Stimulated activated CD4-positive, alpha-beta T cell treated with anti-CD3 and anti-CD28 coated beads, TNF-alpha, amount 100 ng/mL, for 4 hours (primary cell): ENCODE results near the gene PLEKHH1.

Experiments used
- DNase-seq, 3 experiments: peaks; one replicate each; pipeline ENCODE4 v3.0.0-alpha.2; 2020; ENCODE audit warnings: low read depth in 3 of 3

The PLEKHH1 gene

DNA sequence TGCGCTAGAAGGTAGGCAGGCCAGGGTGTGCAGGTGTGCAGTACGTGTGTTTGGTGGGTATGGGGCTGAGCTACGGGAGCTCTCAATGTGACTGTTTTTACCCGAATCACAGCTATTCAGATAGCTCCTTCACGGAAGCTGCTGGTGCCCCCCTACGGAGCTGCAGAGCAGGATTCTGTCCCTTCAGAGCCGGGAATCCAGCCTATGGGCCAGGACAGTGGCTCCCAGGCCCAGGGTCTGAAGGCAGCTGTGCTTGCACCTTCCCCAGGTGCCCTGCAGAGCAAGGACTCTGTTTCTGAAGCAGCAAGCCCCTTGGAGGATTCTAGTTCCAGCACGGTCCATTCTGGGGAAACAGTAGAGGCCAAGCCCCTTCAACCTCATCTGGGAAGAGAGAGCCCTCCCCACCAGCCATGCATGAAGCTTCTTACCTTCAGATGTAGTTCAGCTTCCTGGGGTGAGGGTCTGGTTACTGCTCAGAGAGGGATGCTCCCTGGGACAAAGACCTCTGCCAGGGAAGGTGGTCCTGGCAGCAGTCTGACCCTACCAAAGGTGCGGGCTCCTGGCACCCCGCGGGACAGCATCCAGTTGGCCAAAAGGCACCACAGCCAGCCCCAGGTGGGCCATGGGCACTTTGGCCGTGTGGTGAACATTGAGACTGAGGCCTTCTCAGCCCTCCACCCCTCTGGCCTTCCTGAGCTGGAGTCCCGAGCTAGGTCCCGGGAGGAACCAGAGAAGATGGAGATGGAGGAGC is 29.1 kb downstream of the PLEKHH1 start:
- DNase-seq, result no peak

DNA sequence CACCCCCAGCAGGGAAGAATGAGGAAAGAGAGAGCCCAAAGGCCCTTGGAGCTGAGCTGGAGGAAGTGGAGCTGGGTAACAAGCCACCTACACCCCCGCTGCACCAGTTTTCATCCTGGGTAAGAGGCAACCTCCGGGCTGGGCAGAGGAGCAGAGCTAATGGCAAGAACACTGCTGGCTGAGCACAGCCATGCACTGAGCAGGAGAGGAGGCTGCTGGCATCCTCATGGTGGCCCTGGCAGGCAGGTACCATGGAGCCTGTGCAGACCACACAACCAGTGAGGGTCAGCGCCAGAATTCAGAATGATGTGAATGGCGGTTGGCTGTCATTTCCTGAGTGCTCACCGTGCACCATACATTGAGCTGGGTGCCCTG is 29.7 kb downstream of the PLEKHH1 start:
- DNase-seq, result no peak

DNA sequence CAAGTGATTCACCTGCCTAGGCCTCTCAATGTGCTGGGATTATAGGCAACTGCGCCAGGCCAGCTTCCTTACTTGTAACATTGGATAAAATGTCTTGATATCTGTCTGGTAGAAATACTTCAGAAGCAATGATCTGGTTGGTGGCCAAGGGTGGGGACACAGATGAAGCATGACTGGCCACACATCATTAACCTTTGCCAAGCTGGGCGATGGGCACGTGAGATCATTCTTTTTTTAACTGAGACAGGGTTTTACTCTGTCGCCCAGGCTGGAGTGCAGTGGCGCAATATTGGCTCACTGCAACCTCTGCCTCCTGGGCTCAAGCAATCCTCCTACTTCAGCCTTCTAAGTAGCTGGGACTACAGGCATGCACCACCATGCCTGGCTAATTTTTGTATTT is 31.1 kb downstream of the PLEKHH1 start:
- no peak for DNase-seq

DNA sequence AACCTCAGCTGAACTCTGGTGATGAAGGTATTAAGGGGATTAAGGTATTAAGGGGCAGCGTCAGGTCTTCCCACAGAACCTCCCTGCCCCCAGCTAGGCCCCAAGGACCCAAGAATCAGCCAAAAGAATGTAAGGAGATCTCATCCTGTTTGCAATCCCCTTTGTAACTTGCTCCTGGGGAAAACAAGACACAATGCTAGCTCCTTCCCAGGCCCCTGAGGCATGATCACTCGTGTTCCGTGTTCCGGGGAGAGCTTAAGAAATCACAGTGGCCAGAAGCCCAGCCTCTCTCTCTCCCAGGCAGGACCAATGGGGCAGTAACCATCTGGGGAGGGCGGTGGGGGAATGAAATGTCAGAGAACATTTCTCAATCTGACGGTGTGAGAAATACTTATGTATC is 33.8 kb downstream of the PLEKHH1 start:
- no peak for DNase-seq

DNA sequence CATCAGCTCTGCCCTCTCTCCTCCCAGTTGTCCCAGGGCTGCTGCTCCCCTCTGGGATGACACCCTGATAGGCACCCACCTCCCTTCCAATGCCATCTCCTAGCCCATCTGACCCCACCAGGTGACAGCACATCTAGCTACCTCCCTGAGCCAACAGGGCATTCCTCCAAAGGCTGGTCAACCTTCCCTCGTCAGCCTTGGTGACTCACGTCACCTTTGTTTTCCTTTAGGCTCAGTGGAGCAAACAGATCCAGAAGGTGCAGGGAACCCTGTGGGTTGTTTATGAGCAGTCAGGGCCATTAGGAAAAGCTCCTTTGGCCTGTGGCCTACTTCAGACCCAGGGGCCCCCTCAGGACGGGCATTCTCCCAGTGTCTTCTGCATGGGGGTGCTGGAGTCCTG is 34.6 kb downstream of the PLEKHH1 start:
- DNase-seq, result no peak

DNA sequence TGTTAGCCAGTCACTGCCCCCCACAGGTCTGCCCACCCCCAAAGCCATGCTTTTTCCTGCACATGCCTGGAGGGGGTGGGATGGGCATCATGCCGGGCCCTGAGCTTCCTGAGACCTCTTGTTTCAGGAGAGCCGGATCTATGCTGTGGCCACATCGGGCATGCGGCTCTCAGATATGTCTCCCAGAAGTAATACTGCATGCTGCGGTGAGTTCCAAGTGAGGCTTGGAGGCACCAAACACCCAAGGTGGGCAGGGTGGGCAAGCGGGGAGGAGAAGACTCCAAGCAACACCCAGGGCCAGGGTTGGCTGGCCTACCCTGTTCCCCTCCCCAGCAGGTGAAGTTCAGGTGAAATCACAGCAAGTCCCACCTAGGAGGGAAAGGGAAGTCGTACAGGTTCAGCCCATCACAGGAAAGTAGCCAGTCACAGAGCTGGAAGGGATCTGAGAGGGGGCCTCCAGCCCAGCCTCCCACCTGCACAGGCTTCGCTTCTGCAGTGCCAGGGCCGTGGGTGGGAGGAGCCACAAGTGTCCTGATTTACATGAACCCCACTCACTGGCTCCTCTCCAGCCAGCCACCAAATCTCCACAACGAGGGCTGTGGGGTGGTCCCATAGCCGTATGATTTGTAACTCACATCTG is 36.0 kb downstream of the PLEKHH1 start:
- no peak for DNase-seq

DNA sequence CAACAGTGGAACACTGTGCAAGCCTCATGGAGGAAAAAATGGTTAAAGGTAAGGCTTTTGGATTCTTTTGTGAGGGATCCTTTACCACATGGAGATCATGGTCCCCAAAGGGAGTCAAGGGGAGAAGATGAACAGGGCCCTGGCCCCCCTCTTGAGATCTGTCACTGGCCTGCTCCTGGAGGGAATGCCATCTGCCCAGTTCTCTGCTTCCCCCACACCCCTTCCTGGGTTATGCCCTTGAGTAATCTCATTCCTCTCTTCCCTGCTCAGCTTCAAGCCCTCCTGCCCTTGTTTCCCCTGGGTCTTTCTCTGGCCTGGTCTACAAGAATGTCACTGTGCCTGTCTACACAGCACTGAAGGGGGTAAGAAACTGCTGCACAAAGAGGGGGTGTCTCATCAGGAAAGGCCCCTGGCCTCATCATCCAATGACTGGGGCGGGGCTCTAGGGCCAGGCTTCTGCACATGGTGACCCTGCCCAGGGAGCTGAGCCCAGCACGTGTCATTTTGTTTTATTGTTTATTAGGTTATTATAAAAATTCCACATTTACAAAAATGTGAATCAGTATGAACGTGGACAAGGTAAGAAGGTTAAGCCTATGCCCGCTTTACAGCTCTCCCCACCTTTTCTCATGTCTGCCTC is 36.7 kb downstream of the PLEKHH1 start:
- DNase-seq, result no peak

DNA sequence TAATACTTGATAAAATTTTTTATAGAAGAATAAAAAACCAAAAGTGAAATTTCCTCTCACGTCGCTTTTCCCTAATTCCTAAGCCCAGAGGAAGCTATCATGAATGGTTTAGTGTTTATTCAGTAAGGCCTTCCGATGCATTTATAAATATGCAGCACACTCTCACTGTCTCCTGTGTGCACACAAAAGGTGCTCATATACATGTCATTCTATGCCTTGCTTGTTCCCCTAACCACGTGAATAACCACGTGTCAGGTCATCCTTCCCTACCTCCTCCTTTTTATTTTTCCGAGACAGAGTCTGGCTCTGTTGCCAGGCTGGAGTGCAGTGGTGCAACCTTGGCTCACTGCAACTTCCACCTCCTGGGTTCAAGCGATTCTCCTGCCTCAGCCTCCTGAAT is 37.4 kb downstream of the PLEKHH1 start:
- no peak for DNase-seq

DNA sequence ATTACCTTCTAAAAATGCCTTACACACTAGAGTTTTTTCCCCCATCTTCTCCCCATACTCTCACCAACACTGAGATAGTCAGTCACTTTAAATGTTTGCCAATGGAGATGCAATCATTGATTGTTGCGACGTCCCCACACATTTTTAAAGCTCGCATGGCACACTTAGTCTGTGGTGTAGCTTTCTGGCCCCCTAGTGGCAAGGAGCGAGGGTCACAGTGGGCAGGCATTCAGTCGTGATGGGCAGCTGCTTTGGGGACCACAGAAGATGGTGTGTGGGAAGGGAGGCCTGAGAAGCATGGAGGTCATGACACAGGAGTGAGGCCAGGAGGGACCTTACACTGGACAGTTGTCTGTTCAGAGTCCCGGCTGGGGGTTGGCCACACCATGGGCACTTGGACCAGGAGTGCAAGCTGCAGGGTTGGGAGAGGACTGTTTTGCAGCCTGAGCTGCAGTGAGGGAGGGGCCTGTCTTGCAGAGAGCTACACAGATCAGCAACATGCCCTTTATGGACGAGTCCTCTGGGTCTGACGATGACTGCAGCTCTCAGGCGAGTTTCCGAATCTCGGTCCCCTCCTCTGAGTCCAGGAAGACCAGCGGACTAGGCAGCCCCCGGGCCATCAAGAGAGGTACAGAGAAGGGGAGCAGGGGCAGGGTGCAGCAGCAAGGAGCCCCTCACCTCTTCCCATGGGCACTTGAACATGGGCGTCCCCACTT is 38.3 kb downstream of the PLEKHH1 start:
- peak; percentile 31 to 48 (median 41) for DNase-seq

DNA sequence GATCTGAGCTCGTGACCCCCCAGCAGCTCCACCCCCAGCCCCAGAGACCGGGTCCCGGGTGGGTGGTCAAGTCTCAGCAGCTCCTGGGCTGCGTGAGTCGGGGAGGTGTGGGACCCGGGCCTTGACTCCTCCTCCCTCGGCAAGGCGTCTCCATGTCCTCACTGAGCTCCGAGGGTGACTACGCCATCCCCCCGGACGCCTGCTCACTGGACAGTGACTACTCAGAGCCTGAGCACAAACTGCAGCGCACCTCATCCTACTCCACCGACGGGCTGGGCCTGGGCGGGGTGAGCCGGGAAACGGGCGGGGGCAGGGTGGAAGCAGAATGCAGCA is 38.9 kb downstream of the PLEKHH1 start:
- no peak for DNase-seq

DNA sequence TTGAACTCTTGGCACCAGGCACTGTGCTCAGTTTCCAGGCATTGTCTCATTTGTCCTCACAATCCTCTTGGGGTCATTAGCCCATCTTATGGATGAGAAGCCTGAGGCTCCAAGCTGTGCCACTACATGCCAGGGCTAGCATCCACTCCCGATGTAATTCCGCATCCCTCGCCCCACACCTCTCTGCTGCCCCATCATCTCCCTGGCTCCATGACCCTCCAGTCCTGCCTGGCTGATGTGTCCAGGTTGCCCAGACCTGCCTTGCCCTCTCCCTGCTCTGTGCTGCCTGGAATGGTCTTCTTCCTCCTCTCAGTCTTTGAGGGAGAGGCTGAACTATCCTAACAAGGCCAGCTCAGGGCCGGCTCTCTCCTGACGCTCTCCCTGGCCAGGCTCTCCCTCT is 39.5 kb downstream of the PLEKHH1 start:
- DNase-seq, result no peak

DNA sequence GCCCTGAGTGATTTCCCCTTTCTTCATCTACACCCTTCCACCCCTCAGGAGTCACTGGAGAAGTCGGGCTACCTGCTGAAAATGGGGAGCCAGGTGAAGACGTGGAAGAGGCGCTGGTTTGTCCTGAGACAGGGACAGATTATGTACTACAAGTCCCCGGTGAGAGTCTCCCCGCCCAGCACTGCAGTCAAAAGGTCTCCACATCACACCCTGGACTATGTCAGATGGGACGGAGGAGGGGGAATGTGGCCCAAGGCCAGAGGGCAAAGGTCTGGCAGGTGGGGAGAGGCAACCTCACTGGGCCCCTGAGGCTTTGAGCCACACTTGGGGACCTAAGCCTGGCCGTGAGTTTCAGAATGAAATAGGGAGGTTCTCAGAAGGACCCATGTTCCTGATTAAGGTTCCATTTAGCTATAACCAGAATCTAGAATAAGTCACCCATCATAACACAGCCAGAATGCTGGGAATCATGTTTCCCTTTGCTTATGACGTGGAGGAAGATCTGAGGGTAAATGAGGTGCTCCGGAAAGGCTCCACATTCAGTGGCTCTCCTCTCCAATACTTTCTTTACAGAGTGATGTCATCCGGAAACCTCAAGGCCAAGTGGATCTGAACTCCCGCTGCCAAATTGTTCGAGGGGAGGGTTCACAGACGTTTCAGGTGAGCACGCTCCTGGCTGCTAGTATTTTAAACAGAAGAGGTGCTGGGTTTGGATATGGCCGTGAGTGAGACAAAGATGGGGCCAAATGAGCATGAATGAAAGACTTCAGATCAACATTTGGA is 40.3 kb downstream of the PLEKHH1 start:
- DNase-seq, result no peak

DNA sequence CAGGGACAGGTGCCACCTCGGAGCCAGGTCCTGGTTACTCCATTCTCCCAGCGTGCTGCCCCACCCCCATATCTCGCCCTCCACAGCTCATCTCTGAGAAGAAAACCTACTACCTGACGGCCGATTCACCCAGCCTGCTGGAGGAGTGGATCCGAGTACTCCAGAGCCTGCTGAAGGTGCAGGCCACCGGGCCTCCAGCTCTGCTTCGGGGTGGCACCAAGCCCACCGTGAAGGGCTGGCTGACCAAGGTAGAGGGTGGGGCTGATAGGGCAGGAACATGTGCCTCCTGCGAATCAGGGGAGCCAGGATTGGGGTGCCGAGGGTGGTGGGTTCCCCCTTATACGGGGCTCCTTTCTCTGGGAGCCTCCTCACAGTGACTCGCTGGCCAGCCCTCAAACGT is 41.1 kb downstream of the PLEKHH1 start:
- DNase-seq, result no peak

DNA sequence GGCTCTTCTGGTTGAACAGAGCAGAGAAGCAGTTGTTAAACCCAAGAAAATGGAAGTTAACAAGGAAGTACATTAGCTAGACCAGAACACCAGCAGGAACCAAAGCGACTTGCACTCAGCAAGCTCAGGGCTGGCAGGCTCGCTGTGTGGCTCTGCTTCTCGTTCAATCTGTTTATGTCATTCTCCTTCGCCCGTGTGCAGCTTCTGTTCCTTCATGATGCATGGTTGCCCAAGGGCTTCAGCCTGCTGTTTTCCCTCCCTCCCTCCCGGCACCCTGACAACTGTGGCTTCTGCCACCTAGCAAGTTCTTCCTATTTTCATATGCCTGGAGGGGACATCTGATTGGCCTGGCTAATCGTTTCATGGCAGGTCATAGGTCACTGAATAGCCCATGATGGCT is 41.7 kb downstream of the PLEKHH1 start:
- no peak for DNase-seq

DNA sequence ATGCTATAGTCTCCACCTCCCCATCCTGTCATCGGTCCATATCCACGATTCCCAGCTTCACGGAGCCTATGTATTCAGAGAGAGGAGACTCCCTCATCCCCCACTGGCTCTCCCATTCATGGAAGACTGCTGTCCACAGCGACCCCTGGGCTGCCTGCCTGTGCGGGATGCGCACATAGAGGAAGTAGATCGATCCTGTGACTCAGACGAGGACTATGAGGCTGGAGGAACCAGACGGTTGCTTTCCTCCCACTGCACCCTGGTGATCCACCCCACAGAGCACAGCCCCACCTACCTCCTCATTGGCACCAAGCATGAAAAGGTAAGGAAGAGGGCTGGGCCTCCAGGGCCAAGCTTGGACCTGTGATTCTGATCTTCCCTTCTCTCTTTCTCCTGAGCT is 42.6 kb downstream of the PLEKHH1 start:
- no peak for DNase-seq

DNA sequence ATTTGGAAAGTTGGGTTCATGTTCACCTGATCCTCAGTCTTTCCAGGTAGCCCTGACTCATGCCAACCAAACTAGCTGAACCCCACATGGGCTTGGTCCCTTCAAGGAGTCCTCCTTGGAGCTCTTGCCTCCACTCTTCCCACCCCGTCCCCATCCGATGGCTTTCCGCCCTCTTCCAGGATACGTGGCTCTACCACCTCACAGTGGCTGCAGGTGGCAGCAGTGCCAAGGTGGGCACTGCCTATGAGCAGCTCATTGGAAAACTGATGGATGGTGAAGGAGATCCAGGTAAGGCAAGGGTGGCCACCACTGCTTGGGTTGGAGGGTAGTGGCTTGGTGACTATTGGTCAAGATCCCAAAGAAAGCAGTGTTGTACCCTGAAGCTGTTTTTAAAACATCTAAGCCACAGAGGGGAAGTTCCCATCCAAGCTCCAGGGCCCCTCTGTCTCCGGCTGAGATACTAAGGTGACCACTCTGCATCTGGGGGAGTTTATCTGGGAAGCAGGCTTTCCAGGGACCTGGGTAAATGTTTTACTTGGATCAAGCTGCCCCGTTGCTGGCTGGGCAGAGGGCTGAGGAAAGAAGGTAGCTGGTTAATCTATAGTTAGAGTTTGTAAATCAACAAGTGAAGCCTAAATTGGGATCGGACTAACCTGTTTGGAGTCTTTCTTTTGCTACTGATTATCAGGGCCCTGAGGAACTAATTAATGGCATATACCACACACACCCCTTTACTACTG is 43.3 kb downstream of the PLEKHH1 start:
- no peak for DNase-seq

DNA sequence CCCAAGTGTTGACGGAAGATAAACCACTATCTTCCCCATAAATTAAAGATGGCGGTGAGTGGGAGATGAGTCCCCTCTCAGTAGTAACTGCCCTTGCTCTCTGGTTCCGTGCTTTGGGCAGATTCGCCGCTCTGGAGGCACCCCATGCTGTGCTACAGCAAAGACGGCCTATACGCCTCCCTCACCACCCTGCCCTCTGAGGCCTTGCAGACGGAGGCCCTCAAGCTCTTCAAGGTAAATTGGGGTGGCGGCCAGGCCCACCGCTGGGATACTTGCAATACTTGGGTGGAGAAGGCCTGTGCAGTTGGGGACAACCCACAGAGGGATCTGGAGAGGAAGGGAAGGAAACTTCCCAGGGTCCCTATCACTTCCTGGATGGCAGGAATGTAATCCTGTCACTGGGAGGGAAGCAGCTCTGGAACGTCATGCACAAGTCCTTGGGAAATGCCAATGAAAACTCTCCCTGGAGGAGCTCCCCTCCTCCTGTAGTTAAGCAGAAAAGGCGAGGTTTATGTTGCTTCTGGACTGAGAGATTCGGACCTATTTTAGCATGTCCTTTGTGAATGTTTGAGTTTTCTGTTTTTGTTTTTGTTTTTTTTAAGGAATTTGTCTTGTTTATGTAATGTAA is 44.2 kb downstream of the PLEKHH1 start:
- DNase-seq, result no peak

DNA sequence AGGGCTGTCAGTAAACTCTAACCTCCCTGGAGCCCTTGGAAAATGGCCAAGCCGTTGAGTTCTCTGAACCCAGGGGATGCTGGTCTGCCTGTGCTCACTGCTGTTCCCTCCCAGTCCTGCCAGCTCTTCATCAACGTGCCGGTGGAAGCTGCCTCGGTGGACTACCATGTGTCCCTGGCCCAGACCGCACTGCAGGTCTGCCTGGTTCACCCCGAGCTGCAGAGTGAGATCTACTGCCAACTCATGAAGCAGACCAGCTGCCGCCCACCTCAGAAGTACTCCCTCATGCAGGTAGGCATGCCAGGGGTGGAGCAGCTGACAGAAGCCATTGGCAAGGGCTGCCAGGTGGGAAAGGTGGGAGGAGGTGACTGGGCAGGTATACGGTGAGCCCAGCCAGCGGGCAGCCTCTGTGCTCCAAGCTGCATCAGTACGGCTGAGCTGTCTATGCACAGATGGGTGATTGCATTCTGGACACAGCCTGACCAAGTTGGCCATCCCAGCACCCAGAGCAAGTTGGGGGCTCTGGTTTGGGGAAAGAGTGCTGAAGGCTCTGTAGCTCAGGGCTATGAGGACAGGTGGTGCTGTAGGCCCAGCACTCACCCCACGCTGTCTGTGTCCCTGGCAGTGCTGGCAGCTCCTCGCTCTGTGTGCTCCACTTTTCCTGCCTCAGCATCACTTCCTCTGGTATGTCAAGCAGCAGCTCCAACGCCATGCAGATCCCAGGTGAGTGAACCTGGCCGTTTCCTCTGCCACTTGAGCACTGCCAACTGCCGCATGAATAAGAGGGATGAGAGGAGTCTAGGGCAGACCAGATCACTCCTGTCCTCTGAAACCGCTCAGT is 45.0 kb downstream of the PLEKHH1 start:
- DNase-seq, result no peak

DNA sequence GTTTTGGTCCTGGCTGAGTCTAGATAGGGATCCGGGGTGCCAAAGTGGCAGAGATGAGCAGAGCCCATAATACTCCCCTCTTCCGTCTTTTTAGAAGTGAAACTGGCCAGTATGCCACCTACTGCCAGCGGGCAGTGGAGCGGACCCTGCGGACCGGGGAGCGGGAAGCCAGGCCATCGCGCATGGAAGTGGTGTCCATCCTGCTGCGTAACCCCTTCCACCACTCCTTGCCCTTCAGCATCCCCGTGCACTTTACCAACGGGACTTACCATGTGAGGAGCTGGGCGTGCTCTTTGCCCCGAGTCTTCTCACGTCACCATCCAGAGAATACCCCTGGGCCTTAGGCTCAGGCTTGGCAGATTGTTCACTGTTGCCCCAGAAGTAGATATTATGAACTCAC is 46.0 kb downstream of the PLEKHH1 start:
- DNase-seq, result no peak

DNA sequence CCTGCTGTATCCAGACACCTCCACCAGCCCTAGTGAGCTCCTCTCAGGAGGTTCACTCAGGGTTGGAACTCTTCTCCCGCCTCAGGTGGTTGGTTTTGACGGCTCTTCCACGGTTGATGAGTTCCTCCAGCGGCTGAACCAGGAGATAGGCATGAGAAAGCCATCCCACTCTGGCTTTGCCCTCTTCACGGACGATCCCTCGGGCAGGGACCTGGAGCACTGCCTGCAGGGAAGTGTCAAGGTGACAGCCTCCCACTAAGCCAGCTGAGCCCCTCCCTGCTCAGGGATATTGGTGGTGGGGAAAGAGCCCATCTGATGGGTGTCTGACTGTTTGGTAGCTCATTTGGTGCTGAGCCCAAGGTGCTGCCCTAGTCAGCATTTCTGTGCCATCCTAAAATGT is 46.5 kb downstream of the PLEKHH1 start:
- DNase-seq, result no peak
